ENCODE measurements around the gene SMURF1.

- TF ChIP-seq, protein P1, sequence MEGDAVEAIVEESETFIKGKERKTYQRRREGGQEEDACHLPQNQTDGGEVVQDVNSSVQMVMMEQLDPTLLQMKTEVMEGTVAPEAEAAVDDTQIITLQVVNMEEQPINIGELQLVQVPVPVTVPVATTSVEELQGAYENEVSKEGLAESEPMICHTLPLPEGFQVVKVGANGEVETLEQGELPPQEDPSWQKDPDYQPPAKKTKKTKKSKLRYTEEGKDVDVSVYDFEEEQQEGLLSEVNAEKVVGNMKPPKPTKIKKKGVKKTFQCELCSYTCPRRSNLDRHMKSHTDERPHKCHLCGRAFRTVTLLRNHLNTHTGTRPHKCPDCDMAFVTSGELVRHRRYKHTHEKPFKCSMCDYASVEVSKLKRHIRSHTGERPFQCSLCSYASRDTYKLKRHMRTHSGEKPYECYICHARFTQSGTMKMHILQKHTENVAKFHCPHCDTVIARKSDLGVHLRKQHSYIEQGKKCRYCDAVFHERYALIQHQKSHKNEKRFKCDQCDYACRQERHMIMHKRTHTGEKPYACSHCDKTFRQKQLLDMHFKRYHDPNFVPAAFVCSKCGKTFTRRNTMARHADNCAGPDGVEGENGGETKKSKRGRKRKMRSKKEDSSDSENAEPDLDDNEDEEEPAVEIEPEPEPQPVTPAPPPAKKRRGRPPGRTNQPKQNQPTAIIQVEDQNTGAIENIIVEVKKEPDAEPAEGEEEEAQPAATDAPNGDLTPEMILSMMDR (IDR thresholded peaks at IDR 0.05; ENCODE audit: poor library complexity) = no peak
- TF ChIP-seq EZH2 (IDR thresholded peaks at IDR 0.05; ENCODE audit: borderline replicate concordance) = no peak
- no peak for TF ChIP-seq EZH2phosphoT487 (IDR thresholded peaks at IDR 0.05; ENCODE audit: low read depth, severe bottlenecking, unreplicated experiment)
Measured at GRCh38 chr7:99004781-99005500, 139.0 kb downstream of the SMURF1 start.

Measured in hepatocyte (in vitro differentiated cells).